AG04449 (cell line): ENCODE results near the gene GTF2IRD1.
"Not testable (repeated sequence)": the region's sequence is repeated elsewhere in the genome, so short reads cannot be mapped to it uniquely, and the experiment has no call there.

ENCODE experiments used
- CTCF ChIA-PET: fragments of 350-600 bp; formaldehyde crosslinking; extraction: SDS; loops from one replicate; lab custom pipeline; 2021; ENCODE audit warnings: antibody characterized with exemption; lab: Yijun Ruan, JAX
- POLR2A ChIA-PET: fragments of 400-600, 350-600 bp; formaldehyde crosslinking; extraction: SDS; loops from one replicate; lab custom pipeline; 2020; ENCODE audit warnings: antibody characterized with exemption, inconsistent platforms; lab: Yijun Ruan, JAX
- DNase-seq: peaks from one replicate; pipeline ENCODE4 v3.0.0-alpha.2; 2010; ENCODE audit warnings: low read depth, low spot score
- H3K4me3 ChIP-seq: 2 replicates; pipeline ENCODE4 v1.5.1; 2011; ENCODE audit warnings: low read depth, mild to moderate bottlenecking, control low read depth, low read length
- CTCF ChIP-seq: IDR thresholded peaks from one replicate; pipeline ENCODE4 v1.5.1; 2011; ENCODE audit warnings: mild to moderate bottlenecking, moderate library complexity, low read length, control low read depth, inconsistent platforms; ENCODE audit not compliant: insufficient read depth; ENCODE audit errors: missing control alignments

The GTF2IRD1 gene

GRCh38 chr7:74493295-74493694 is 39.6 kb downstream of the GTF2IRD1 start:
- no peak for DNase-seq
- no peak overlapping the region for H3K4me3 ChIP-seq
- no peak for TF ChIP-seq CTCF
- ChIA-PET POLR2A (no interaction called here), CTCF (no interaction called here)

- ChIA-PET CTCF (no interaction called here), POLR2A (no interaction called here)
- TF ChIP-seq CTCF, result no peak
- no peak for DNase-seq
- H3K4me3 ChIP-seq, result no peak overlapping the region
These were observed 40.4 kb downstream of the GTF2IRD1 start for GRCh38 chr7:74494076-74494548.

DNA sequence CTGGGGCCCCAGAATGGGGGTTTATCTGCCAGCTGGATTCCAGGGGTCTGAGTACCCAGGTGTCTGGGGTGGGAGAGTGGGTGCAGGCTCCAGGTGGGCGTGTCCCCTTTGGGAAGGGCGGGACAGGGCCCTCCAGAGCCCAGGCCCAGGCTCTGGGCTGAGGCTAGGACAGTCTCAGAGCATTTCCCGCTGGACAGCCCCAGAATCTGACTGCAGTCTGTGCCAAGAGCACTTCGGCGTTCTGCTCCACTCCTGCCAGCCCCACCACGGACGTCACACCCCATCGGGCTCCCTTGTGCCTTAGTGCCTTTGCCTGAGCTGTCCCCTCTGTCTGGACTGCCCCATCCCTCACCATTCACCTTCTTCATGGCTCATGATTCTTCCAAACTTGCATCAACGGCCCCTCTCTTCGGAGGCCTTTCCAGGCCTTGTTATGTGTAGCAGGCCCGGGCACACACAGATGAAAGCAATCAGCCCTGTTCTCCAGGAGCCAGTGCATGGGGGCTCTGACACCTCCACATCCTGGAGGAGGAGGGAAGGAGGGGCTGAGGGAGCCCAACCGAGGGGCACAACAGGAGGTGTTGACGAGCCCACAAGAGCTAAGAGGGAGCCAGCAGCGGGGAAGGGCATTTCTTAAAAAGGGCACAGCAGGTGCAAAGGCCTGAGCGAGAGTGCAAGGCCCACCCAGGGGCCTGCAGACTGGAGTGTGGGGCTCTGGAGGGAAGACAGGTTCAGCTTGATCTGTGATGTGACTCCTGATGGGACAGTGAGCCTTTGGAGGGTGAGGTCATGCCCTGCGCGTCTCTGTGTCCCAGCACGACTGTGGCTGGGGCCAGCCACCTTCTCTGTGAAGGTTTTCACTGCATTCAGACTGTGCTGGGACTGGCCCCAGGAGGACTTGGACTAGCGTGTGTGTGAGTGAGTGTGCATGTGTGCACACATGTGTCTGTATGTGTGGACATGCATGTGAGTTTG is 41.7 kb downstream of the GTF2IRD1 start:
- ChIA-PET POLR2A (no interaction called here), CTCF (no interaction called here)
- H3K4me3 ChIP-seq, result no peak overlapping the region
- no peak for DNase-seq
- TF ChIP-seq CTCF, result no peak

DNA sequence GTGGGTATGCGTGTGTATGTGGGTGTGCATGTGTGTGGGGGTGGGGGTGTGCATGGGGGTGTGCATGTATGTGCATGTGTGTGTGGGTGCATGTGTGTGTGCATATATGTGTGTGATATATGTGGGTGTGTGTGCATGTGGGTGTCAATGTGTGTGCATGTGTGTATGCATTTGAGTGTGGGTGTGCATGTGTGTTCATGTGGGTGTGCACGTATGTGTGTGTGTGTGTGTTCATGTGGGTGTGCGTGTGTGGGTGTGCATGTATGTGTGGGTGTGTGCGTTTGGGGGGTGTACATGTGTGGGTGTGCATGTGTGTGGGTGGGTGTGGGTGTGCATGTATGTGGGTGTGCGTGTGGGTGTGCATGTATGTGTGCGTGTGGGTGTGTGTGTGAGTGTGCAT is 42.6 kb downstream of the GTF2IRD1 start:
- ChIA-PET CTCF (no interaction called here), POLR2A (no interaction called here)
- TF ChIP-seq CTCF, result no peak
- H3K4me3 ChIP-seq, result no peak overlapping the region
- DNase-seq, result no peak

DNA sequence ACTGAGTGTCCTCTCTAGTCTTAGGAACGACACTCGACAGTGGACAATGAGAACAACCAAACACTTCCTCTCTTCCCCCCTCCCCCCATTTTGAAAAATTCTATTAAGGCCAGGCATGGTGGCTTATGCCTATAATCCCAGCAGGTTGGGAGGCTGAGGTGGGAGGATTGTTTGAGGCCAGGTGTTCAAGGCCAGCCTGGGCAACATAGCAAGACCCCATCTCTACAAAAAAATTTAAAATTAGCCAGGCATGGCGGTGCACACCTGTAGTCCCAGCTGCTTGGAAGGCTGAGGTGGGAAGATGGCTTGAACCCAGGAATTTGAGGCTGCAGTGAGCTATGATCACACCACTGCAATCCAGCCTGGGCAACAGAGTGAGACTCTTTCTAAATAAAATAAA is 43.1 kb downstream of the GTF2IRD1 start:
- CTCF ChIA-PET, POLR2A ChIA-PET, H3K4me3 ChIP-seq, DNase-seq: not testable (repeated sequence)

DNA sequence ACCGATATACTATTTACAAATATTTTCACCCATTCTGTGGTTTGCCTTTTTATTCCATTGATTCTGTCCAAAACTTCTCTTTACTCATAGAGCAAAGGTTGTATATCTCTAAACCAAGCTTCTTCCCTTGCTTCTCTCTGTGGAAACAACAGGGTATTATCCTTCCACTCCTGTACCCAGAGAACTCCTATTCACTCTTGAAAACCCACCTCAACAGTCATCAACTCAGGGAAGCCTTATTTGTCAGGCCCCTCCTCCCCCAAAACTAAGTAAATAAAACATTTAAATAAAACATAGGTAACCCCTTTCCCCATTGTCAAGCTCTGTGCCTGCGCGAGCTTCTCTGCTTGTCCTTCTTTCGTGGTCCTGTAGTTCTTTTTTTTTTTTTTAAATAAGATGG is 44.6 kb downstream of the GTF2IRD1 start:
- DNase-seq, result no peak
- no peak for TF ChIP-seq CTCF
- ChIA-PET CTCF (no interaction called here), POLR2A (no interaction called here)
- H3K4me3 ChIP-seq, result no peak overlapping the region
